Measurements from ENCODE around the gene PLEKHG4B. TPM values are rescaled to one million over a fixed set of nuclear protein-coding genes. Genes with fewer than 3 reads are reported as not detected.

Gene PLEKHG4B
- total and polyA plus RNA-seq, 3 experiments from 2014 or later, result not detected

DNA sequence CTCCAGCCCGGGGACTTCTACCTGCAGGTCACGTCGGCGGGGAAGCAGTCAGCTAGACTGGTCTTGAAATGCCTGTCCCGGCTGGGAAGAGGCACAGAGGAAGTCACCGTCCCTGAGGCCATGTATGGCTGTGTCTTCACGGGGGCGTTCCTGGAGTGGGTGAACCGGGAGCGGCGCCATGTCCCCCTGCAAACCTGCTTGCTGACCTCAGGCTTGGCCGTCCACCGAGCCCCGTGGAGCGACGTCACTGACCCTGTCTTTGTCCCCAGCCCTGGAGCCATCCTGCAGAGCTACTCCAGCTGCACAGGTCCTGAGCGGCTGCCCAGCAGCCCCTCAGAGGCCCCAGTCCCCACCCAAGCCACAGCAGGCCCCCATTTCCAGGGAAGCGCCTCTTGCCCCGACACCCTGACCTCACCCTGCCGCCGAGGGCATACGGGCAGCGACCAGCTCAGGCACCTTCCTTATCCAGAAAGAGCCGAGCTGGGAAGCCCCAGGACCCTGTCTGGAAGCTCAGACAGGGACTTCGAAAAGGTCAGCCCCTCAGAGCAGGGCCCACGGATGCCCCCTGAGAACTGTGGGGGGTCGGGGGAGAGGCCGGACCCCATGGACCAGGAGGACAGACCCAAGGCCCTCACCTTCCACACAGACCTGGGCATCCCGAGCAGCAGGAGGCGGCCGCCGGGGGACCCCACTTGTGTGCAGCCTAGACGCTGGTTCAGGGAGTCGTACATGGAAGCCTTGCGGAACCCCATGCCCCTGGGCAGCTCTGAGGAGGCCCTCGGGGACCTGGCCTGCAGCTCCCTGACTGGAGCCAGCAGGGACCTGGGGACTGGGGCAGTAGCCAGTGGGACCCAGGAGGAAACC, 47.8 kb downstream of the PLEKHG4B start:
- ChIA-PET POLR2A (no interaction called here), CTCF (no interaction called here)
- H3K4me3 Mint-ChIP-seq, result no peak overlapping the region

DNA sequence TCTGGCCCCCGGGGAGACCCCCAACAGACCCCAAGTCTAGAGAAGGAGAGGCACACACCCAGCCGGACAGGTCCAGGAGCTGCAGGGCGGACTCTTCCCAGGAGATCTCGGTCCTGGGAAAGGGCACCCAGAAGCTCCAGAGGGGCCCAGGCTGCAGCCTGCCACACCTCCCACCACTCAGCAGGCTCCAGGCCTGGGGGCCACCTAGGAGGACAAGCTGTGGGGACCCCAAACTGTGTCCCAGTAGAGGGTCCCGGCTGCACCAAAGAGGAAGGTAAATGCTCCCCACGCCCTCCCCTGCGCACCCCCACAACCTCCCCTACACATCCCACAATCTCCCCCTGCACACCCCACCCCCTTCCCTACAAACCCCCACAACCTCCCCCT, 48.5 kb downstream of the PLEKHG4B start:
- no peaks in the 10 kb centered on the region for H3K9me3 ChIP-seq (ENCODE audit: low read length)
- DNase-seq, result no peak
- CTCF ChIA-PET, result no interaction called here
- H3K36me3 Mint-ChIP-seq, result no peaks in the 10 kb centered on the region
- H3K4me3 ChIP-seq (ENCODE audit: low read length), result no peak overlapping the region
- no peaks in the 10 kb centered on the region for H3K4me1 Mint-ChIP-seq
- no peak overlapping the region for H3K27ac Mint-ChIP-seq
- no peak overlapping the region for H3K4me3 Mint-ChIP-seq
- no peaks in the 10 kb centered on the region for H3K27me3 ChIP-seq (ENCODE audit: insufficient read depth, low read length, poor library complexity, severe bottlenecking)
- peaks cover 0 to under 1% (median under 1%) of the 10 kb centered on the region in 5 donors for H3K9me3 Mint-ChIP-seq
- POLR2A ChIA-PET, result no interaction called here
- H3K4me1 ChIP-seq (ENCODE audit: insufficient read depth, low read length), result no peaks in the 10 kb centered on the region
- no peak overlapping the region for H3K27ac ChIP-seq (ENCODE audit: low read depth, low read length)
- H3K27me3 Mint-ChIP-seq, result peaks cover 10 to 13% of the 10 kb centered on the region in 2 donors
- H3K36me3 ChIP-seq (ENCODE audit: insufficient read depth, low read length), result no peaks in the 10 kb centered on the region

More for the DNA sequence above, 47.8 kb downstream of the PLEKHG4B start:
- Histone ChIP-seq H3K4me1 (ENCODE audit: insufficient read depth, low read length) (no peaks in the 10 kb centered on the region), H3K4me3 (ENCODE audit: low read length) (no peak overlapping the region), H3K27ac (ENCODE audit: low read depth, low read length) (no peak overlapping the region), H3K36me3 (ENCODE audit: insufficient read depth, low read length) (no peaks in the 10 kb centered on the region), H3K9me3 (ENCODE audit: low read length) (no peaks in the 10 kb centered on the region), H3K27me3 (ENCODE audit: insufficient read depth, low read length, poor library complexity, severe bottlenecking) (no peaks in the 10 kb centered on the region)
- DNase-seq, result no peak
- no peaks in the 10 kb centered on the region for H3K4me1 Mint-ChIP-seq
- H3K27ac Mint-ChIP-seq, result no peak overlapping the region
- no peaks in the 10 kb centered on the region for H3K36me3 Mint-ChIP-seq
- no peaks in the 10 kb centered on the region for H3K9me3 Mint-ChIP-seq
- peaks cover 9 to 13% of the 10 kb centered on the region in 2 donors for H3K27me3 Mint-ChIP-seq

DNA sequence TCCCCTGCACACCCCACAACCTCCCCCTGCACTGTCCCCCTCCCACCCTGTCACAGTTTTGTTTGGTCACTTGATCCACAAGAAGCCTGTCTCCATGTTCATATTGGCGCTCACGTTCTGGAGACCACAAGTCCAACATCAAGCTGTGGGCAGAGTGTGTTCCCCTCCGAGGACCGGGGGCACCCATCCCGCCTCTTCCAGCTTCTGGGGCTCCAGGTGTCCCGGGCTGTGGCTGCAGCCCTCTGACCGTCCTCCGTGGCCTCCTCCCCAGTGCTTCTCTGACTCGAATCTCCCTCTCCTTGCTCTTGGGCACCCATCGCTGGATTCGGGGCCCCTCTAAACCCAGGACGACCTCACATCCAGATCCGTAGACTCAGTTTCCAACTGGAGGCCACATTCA, 49.2 kb downstream of the PLEKHG4B start:
- Histone ChIP-seq H3K36me3 (ENCODE audit: insufficient read depth, low read length) (no peaks in the 10 kb centered on the region), H3K9me3 (ENCODE audit: low read length) (no peaks in the 10 kb centered on the region), H3K4me1 (ENCODE audit: insufficient read depth, low read length) (no peaks in the 10 kb centered on the region), H3K4me3 (ENCODE audit: low read length) (no peak overlapping the region), H3K27me3 (ENCODE audit: insufficient read depth, low read length, poor library complexity, severe bottlenecking) (no peaks in the 10 kb centered on the region), H3K27ac (ENCODE audit: low read depth, low read length) (no peak overlapping the region)
- no peaks in the 10 kb centered on the region for H3K36me3 Mint-ChIP-seq
- H3K4me3 Mint-ChIP-seq, result no peak overlapping the region
- H3K4me1 Mint-ChIP-seq, result no peaks in the 10 kb centered on the region
- H3K9me3 Mint-ChIP-seq, result peaks cover 0 to 5% (median 2%) of the 10 kb centered on the region in 5 donors
- ChIA-PET CTCF (no interaction called here), POLR2A (no interaction called here)
- peaks cover 10 to 13% of the 10 kb centered on the region in 2 donors for H3K27me3 Mint-ChIP-seq
- no peak for DNase-seq
- H3K27ac Mint-ChIP-seq, result no peak overlapping the region

DNA sequence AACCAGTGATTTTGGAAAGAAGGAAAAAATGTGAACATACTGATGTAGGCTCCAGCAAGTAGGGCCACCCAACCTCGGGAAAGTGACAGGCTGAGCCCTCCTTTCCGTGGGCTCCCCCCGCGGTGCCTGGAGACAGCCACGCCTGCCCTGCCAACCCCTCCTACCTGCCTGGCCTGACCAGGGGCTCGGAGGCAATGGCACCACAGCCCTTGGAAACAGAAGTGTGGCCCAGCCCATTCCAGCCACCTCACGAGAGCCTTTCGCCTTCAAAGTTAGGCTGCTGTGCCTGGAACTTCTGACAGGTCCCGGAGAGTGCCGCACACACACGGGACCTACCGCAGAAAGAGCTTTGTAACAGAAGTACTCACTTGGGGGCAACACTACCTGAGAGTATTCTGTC, 49.8 kb downstream of the PLEKHG4B start:
- Histone ChIP-seq H3K36me3 (ENCODE audit: insufficient read depth, low read length) (no peaks in the 10 kb centered on the region), H3K4me3 (ENCODE audit: low read length) (no peak overlapping the region), H3K27me3 (ENCODE audit: insufficient read depth, low read length, poor library complexity, severe bottlenecking) (no peaks in the 10 kb centered on the region), H3K27ac (ENCODE audit: low read depth, low read length) (no peak overlapping the region), H3K9me3 (ENCODE audit: low read length) (no peaks in the 10 kb centered on the region), H3K4me1 (ENCODE audit: insufficient read depth, low read length) (no peaks in the 10 kb centered on the region)
- H3K9me3 Mint-ChIP-seq, result peaks cover under 1 to 11% (median 6%) of the 10 kb centered on the region in 5 donors
- peaks cover 10 to 13% of the 10 kb centered on the region in 2 donors for H3K27me3 Mint-ChIP-seq
- POLR2A ChIA-PET, result no interaction called here
- no peak overlapping the region for H3K27ac Mint-ChIP-seq
- no peaks in the 10 kb centered on the region for H3K4me1 Mint-ChIP-seq
- no peak for DNase-seq
- no peak overlapping the region for H3K4me3 Mint-ChIP-seq
- CTCF ChIA-PET, result no interaction called here
- no peaks in the 10 kb centered on the region for H3K36me3 Mint-ChIP-seq

DNA sequence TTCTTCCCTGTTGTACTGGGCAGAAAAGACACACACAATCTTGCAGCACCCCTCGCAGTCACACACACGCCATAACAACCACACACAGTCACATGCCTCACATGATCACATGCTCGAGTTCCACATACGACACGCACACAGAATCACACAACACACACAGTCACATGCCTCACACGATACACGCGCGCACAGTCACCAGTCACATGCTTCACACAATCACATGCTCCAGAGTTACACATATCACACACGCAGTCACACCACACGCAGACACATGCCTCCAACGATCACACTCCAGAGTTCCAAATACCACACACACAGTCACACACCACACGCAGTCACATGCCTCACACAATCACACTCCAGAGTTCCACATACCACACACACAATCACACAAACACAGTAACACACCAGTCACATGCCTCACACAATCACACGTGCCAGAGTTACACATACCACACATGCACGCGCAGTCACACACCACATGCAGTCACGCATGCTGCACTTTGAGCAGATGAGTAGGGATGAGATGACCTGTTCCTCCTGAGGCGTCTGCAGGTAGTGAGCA, 50.4 kb downstream of the PLEKHG4B start:
- POLR2A ChIA-PET, result no interaction called here
- peaks cover 3% of the 10 kb centered on the region for H3K9me3 ChIP-seq (ENCODE audit: low read length)
- H3K4me1 Mint-ChIP-seq, result no peaks in the 10 kb centered on the region
- no peak overlapping the region for H3K27ac ChIP-seq (ENCODE audit: low read depth, low read length)
- no peaks in the 10 kb centered on the region for H3K36me3 ChIP-seq (ENCODE audit: insufficient read depth, low read length)
- peaks cover 6 to 16% (median 12%) of the 10 kb centered on the region in 5 donors for H3K9me3 Mint-ChIP-seq
- CTCF ChIA-PET, result no interaction called here
- H3K4me1 ChIP-seq (ENCODE audit: insufficient read depth, low read length), result no peaks in the 10 kb centered on the region
- DNase-seq, result no peak
- no peak overlapping the region for H3K4me3 Mint-ChIP-seq
- H3K27ac Mint-ChIP-seq, result peak overlapping the region in 1 of 8 donors; percentile 55
- no peak overlapping the region for H3K4me3 ChIP-seq (ENCODE audit: low read length)
- no peaks in the 10 kb centered on the region for H3K27me3 ChIP-seq (ENCODE audit: insufficient read depth, low read length, poor library complexity, severe bottlenecking)
- peaks cover 10 to 15% of the 10 kb centered on the region in 2 donors for H3K27me3 Mint-ChIP-seq
- peaks cover 0 to 3% (median 0%) of the 10 kb centered on the region in 3 donors for H3K36me3 Mint-ChIP-seq

DNA sequence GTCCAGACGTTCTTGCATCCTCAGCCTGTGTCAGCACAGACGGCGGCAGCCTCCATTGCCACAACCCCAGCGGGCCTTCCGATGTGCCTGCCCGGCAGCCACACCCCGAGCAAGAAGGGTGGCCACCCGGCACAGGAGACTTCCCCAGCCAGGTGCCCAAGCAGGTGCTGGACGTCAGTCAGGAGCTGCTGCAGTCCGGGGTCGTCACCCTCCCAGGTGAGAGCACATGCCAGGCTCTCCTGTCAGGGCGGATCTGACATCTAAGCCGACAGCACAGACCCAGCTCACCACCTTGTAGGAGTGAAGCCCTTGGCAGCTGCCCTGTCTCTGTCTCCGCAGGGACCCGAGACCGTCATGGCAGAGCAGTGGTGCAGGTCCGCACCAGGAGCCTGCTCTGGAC, 51.1 kb downstream of the PLEKHG4B start:
- H3K36me3 Mint-ChIP-seq, result peaks cover 0 to 10% (median 0%) of the 10 kb centered on the region in 3 donors
- H3K27ac Mint-ChIP-seq, result no peak overlapping the region
- no peak overlapping the region for H3K4me3 ChIP-seq (ENCODE audit: low read length)
- H3K4me1 Mint-ChIP-seq, result no peaks in the 10 kb centered on the region
- no peak overlapping the region for H3K4me3 Mint-ChIP-seq
- ChIA-PET CTCF (no interaction called here), POLR2A (no interaction called here)
- no peak for DNase-seq
- H3K27me3 Mint-ChIP-seq, result peaks cover 11 to 22% of the 10 kb centered on the region in 2 donors
- no peaks in the 10 kb centered on the region for H3K4me1 ChIP-seq (ENCODE audit: insufficient read depth, low read length)
- H3K27ac ChIP-seq (ENCODE audit: low read depth, low read length), result no peak overlapping the region
- H3K27me3 ChIP-seq (ENCODE audit: insufficient read depth, low read length, poor library complexity, severe bottlenecking), result no peaks in the 10 kb centered on the region
- no peaks in the 10 kb centered on the region for H3K36me3 ChIP-seq (ENCODE audit: insufficient read depth, low read length)
- H3K9me3 Mint-ChIP-seq, result peaks cover 13 to 24% (median 19%) of the 10 kb centered on the region in 5 donors
- H3K9me3 ChIP-seq (ENCODE audit: low read length), result peaks cover 9% of the 10 kb centered on the region

DNA sequence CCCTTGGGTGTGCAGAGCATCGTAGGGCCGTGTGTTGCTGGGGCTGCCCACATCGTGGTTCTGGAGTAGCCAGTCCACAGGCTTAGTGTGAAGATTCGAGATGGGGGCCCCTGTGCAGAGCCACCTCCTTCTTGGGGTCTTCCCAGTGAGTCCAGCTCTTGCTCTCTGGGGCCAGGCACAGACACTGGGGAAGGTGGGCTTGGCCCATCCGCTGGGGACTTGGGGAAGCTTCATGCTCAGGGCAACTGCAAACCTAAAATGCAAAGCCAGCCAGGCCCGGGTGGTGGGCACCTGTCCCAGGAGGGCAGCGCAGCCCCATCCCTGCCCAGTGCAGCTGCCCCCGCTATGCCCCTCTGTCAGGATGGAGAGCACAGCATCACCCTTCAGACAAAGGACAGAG, 53.0 kb downstream of the PLEKHG4B start:
- POLR2A ChIA-PET, result no interaction called here
- CTCF ChIA-PET, result no interaction called here

DNA sequence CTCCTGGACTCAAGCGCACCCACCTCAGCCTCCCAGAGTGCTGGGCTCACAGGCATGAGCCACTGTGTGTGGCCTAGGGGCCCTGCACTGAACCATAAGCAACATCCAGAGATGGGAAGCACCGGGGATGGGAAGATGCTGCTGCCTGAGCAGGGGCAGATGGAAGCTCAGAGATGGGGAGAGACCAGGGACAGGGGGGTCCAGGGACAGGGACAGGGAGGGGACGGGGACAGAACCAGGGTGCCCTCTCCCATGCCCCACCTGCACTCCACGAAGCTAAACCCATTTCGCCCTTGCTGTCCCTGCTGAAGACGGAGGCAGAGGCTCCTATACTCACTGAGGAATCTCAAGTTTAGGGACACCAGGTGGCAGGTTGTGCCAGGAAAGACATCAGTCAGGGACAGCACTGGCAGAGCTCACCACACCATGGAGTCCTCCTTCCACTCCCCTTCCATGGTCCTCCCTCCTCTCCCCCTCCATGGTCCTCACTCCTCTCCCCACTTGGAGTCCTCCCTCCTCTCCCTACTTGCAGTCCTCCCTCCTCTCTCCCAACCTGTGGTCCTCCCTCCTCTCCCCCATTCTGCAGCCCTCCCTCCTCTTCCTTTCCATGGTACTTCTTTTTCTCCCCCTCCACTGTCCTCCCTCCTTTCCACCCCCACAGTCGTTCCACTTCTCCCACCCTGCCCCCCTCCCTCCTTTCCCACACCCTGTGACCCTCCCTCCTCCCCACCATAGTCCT, 53.8 kb downstream of the PLEKHG4B start:
- Mint-ChIP-seq H3K27me3 (peaks cover 12 to 24% of the 10 kb centered on the region in 2 donors), H3K36me3 (peaks cover 0 to 11% (median 1%) of the 10 kb centered on the region in 3 donors), H3K4me3 (no peak overlapping the region), H3K4me1 (no peaks in the 10 kb centered on the region), H3K27ac (no peak overlapping the region), H3K9me3 (peaks cover 13 to 32% (median 30%) of the 10 kb centered on the region in 5 donors)
- no peaks in the 10 kb centered on the region for H3K4me1 ChIP-seq (ENCODE audit: insufficient read depth, low read length)
- H3K27ac ChIP-seq (ENCODE audit: low read depth, low read length), result no peak overlapping the region
- H3K9me3 ChIP-seq (ENCODE audit: low read length), result peaks cover 9% of the 10 kb centered on the region
- ChIA-PET CTCF (no interaction called here), POLR2A (no interaction called here)
- H3K27me3 ChIP-seq (ENCODE audit: insufficient read depth, low read length, poor library complexity, severe bottlenecking), result no peaks in the 10 kb centered on the region
- H3K36me3 ChIP-seq (ENCODE audit: insufficient read depth, low read length), result no peaks in the 10 kb centered on the region
- DNase-seq, result no peak
- no peak overlapping the region for H3K4me3 ChIP-seq (ENCODE audit: low read length)

More for the DNA sequence above, 53.0 kb downstream of the PLEKHG4B start:
- Mint-ChIP-seq H3K36me3 (peaks cover 0 to 11% (median 1%) of the 10 kb centered on the region in 3 donors), H3K4me3 (no peak overlapping the region), H3K9me3 (peaks cover 13 to 32% (median 30%) of the 10 kb centered on the region in 5 donors), H3K4me1 (no peaks in the 10 kb centered on the region), H3K27me3 (peaks cover 12 to 24% of the 10 kb centered on the region in 2 donors), H3K27ac (no peak overlapping the region)
- H3K4me1 ChIP-seq (ENCODE audit: insufficient read depth, low read length), result no peaks in the 10 kb centered on the region
- no peak overlapping the region for H3K27ac ChIP-seq (ENCODE audit: low read depth, low read length)
- H3K36me3 ChIP-seq (ENCODE audit: insufficient read depth, low read length), result no peaks in the 10 kb centered on the region
- no peak overlapping the region for H3K4me3 ChIP-seq (ENCODE audit: low read length)
- H3K9me3 ChIP-seq (ENCODE audit: low read length), result peaks cover 9% of the 10 kb centered on the region
- DNase-seq, result no peak
- H3K27me3 ChIP-seq (ENCODE audit: insufficient read depth, low read length, poor library complexity, severe bottlenecking), result no peaks in the 10 kb centered on the region

All from CD8-positive, alpha-beta memory T cell (primary cell).